A673 (cell line): Measurements from ENCODE around the gene PRR9. TPM values are rescaled to one million over a fixed set of nuclear protein-coding genes. Genes with fewer than 3 reads are reported as not detected.
"Not testable (repeated sequence)": the region's sequence is repeated elsewhere in the genome, so short reads cannot be mapped to it uniquely, and the experiment has no call there.

Experiments
- BruUV-seq: library from RNA; stranded (reverse); fragments of 400-500 nt; replicated peaks from 2 replicates; lab custom pipeline; 2021; lab: Mats Ljungman, UMichigan
- CTCF ChIA-PET: fragments of 300-600 bp; sonication (Branson Sonifier 250); formaldehyde crosslinking; loops from one replicate; lab custom pipeline; 2022; ENCODE audit warnings: antibody characterized with exemption; lab: Charles Lee
- POLR2A ChIA-PET: fragments of 300-600 bp; sonication (Branson Sonifier 250); formaldehyde crosslinking; loops from one replicate; lab custom pipeline; 2022; ENCODE audit warnings: antibody characterized with exemption; ENCODE audit not compliant: low non-redundant PET; lab: Charles Lee
- DNase-seq: peaks from one replicate; pipeline ENCODE4 v3.0.0-alpha.2; 2015; ENCODE audit warnings: low spot score
- H3K27ac ChIP-seq: fragments of 200-600 bp; sonication (generic); 2 replicates; pipeline ENCODE4 v1.5.1; 2016; ENCODE audit warnings: mixed run types, low read depth, mild to moderate bottlenecking, mixed read lengths, antibody characterized with exemption, low read length; ENCODE audit not compliant: poor library complexity, severe bottlenecking
- H3K27me3 ChIP-seq: fragments of 200-600 bp; sonication (generic); replicated peaks from 2 replicates; pipeline ENCODE4 v1.6.1; 2017; ENCODE audit warnings: mixed run types, low read depth, mild to moderate bottlenecking, mixed read lengths, antibody characterized with exemption, low read length; ENCODE audit not compliant: insufficient read depth, poor library complexity
- H3K36me3 ChIP-seq: fragments of 200-600 bp; sonication (generic); 2 replicates; pipeline ENCODE4 v1.6.1; 2016; ENCODE audit warnings: mixed run types, mild to moderate bottlenecking, mixed read lengths, antibody characterized with exemption, low read length; ENCODE audit not compliant: insufficient read depth, poor library complexity, severe bottlenecking
- H3K4me1 ChIP-seq: fragments of 200-600 bp; sonication (generic); 2 replicates; pipeline ENCODE4 v1.6.1; 2017; ENCODE audit warnings: mixed run types, mild to moderate bottlenecking, mixed read lengths, antibody characterized with exemption, low read length; ENCODE audit not compliant: insufficient read depth, poor library complexity, severe bottlenecking
- H3K4me3 ChIP-seq: fragments of 200-600 bp; sonication (generic); 2 replicates; pipeline ENCODE4 v1.5.1; 2016; ENCODE audit warnings: low read depth, mixed run types, mild to moderate bottlenecking, mixed read lengths, low read length; ENCODE audit not compliant: poor library complexity, severe bottlenecking
- H3K9me3 ChIP-seq: fragments of 200-600 bp; sonication (generic); 2 replicates; pipeline ENCODE4 v1.6.1; 2016; ENCODE audit warnings: mixed run types, low read depth, mild to moderate bottlenecking, mixed read lengths, antibody characterized with exemption, low read length; ENCODE audit not compliant: poor library complexity, severe bottlenecking
- CTCF ChIP-seq: fragments of 300-800, 200-600 bp; sonication (generic); conservative IDR thresholded peaks from 2 replicates; pipeline ENCODE4 v1.5.1; 2017; ENCODE audit warnings: low read depth, mild to moderate bottlenecking, antibody characterized with exemption, low read length, moderate library complexity, mixed read lengths
- EZH2 ChIP-seq: fragments of 200-600 bp; sonication (generic); IDR thresholded peaks from 2 replicates; pipeline ENCODE4 v1.6.1; 2017; ENCODE audit warnings: borderline replicate concordance, low read depth, mild to moderate bottlenecking, mixed read lengths, antibody characterized with exemption, low read length; ENCODE audit not compliant: poor library complexity, severe bottlenecking
- intact Hi-C: fragments of 100-400 bp; cut with micrococcal nuclease; formaldehyde crosslinking; loops from one replicate; pipeline ENCODE4 v1.10.0; 2022; ENCODE audit not compliant: unreplicated experiment
- total RNA-seq: library from RNA; stranded (reverse); gene quantifications from 2 replicates; pipeline ENCODE4 v1.2.3, GENCODE V29; 2021

Gene PRR9
- total RNA-seq, 1 experiment from 2014 or later, result not detected

GRCh38 chr1:153220606-153221303 is 3.4 kb downstream of the PRR9 start:
- intact Hi-C loops, result loop anchor here (5.0 to 10.0 kb wide), 3 partner anchors 306 to 568 kb away; no protein-coding TSS in a partner anchor
- Histone ChIP-seq H3K27ac (no peak overlapping the region), H3K4me3 (no peak overlapping the region), H3K4me1 (no peaks in the 10 kb centered on the region), H3K9me3 (no peaks in the 10 kb centered on the region), H3K27me3 (no peaks in the 10 kb centered on the region), H3K36me3 (no peaks in the 10 kb centered on the region)
- CTCF ChIA-PET, result no interaction called here
- TF ChIP-seq EZH2 (no peak), CTCF (no peak)
- no TSS peak for BruUV-seq
- peak; percentile 18 for DNase-seq
- POLR2A ChIA-PET, result interaction anchor here (0.6 kb wide), 1 partner anchor 514 kb away, joined by 3 read pairs; no protein-coding TSS in a partner anchor

GRCh38 chr1:153223040-153223891 is 5.9 kb downstream of the PRR9 start:
- H3K36me3 ChIP-seq, H3K4me1 ChIP-seq, BruUV-seq, POLR2A ChIA-PET, H3K27ac ChIP-seq, H3K9me3 ChIP-seq, H3K4me3 ChIP-seq, CTCF ChIA-PET: not testable (repeated sequence)
- intact Hi-C loops, result loop anchor here (5.0 to 10.0 kb wide), 3 partner anchors 308 to 571 kb away; no protein-coding TSS in a partner anchor
- peak; percentile 66 for TF ChIP-seq CTCF
- peaks cover 23% of the 10 kb centered on the region for H3K27me3 ChIP-seq
- peak; percentile 66 for DNase-seq

- Histone ChIP-seq H3K4me3 (no peak overlapping the region), H3K27me3 (peaks cover 30% of the 10 kb centered on the region), H3K27ac (no peak overlapping the region), H3K36me3 (no peaks in the 10 kb centered on the region), H3K9me3 (no peaks in the 10 kb centered on the region), H3K4me1 (no peaks in the 10 kb centered on the region)
- TF ChIP-seq EZH2 (no peak), CTCF (no peak)
- DNase-seq, result no peak
- ChIA-PET CTCF (interaction anchor here (0.5 kb wide), 1 partner anchor 238 kb away, joined by 7 read pairs; no protein-coding TSS in a partner anchor), POLR2A (no interaction called here)
- BruUV-seq, result no TSS peak
- intact Hi-C loops, result loop anchor here (10.0 kb wide), 1 partner anchor 313 kb away; no protein-coding TSS in a partner anchor
These were observed 10.4 kb downstream of the PRR9 start for GRCh38 chr1:153227810-153228209.
